Esophagus squamous epithelium (tissue), 5 donors: ENCODE measurements around the gene ARHGAP4. TPM values are rescaled to one million over a fixed set of nuclear protein-coding genes. Genes with fewer than 3 reads are reported as not detected.

Experiments used
- DNase-seq: peaks from one replicate; lab custom pipeline; 2025; lab: John Stamatoyannopoulos, UW
- H3K27ac ChIP-seq, 4 donors: fragments of 200-600 bp; sonication (generic); one replicate each; pipeline ENCODE4 v1.5.1; 2016 to 2019; ENCODE audit warnings: mild to moderate bottlenecking in 1 of 4
- H3K27me3 ChIP-seq, 4 donors: fragments of 200-600 bp; sonication (generic); 1 replicate in 3 of 4; 2 replicates in 1 of 4; pipeline versions ENCODE4 v1.5.1 to v1.6.0; 2017 to 2021; ENCODE audit warnings: antibody characterized with exemption in 1 of 4
- H3K36me3 ChIP-seq, 3 donors: fragments of 200-600 bp; sonication (generic); one replicate each; pipeline ENCODE4 v1.5.1; 2016 to 2019
- H3K4me1 ChIP-seq, 3 donors: fragments of 200-600 bp; sonication (generic); one replicate each; pipeline ENCODE4 v1.5.1; 2017 to 2019
- H3K4me3 ChIP-seq, 4 donors: fragments of 200-600 bp; sonication (generic); 1 replicate in 3 of 4; 2 replicates in 1 of 4; pipeline ENCODE4 v1.5.1; 2016 to 2019; ENCODE audit warnings: mild to moderate bottlenecking in 2 of 4, moderate library complexity in 1 of 4
- H3K9me3 ChIP-seq, 3 donors: fragments of 200-600 bp; sonication (generic); one replicate each; pipeline ENCODE4 v1.5.1; 2016 to 2019
- CTCF ChIP-seq, 6 experiments: fragments of 450-650 bp in 4 of 6; fragments of 200-600 bp in 2 of 6; sonication (generic) in 2 of 6; IDR thresholded peaks; one replicate each; pipeline ENCODE4 v1.5.1; 2016 to 2019; ENCODE audit warnings: antibody characterized with exemption in 6 of 6, mild to moderate bottlenecking in 4 of 6, moderate library complexity in 4 of 6
- POLR2A ChIP-seq, 4 donors: fragments of 450-650 bp; IDR thresholded peaks; one replicate each; pipeline ENCODE4 v1.6.1; 2017; ENCODE audit warnings: antibody characterized with exemption in 4 of 4, mild to moderate bottlenecking in 4 of 4, moderate library complexity in 3 of 4
- WGBS, 2 donors: methylation state at CpG; one replicate each; pipeline ENCODE4 v1.1.5; 2018; 5-methylcytosine and 5-hydroxymethylcytosine counted together
- intact Hi-C: fragments of 100-400 bp; cut with DNase I; formaldehyde crosslinking; loops from one replicate; pipeline ENCODE4 v1.15.0; 2022
- total RNA-seq, 4 donors: library from RNA; depleted of rRNA; stranded (reverse); fragments of >200 nt; gene quantifications; one replicate each; pipeline ENCODE4 v1.1.0, GENCODE V29; 2016
- donor health status: DM: yes; HTN: yes; CAD: no.

The ARHGAP4 gene
- total RNA-seq, 4 donors from 2014 or later: 3.9 to 18.3 (median 7.6) TPM

GRCh38 chrX:153972368-153973126, 46.5 kb upstream of the ARHGAP4 start, which contains the start of gene TMEM187:
TSS of gene TMEM187 (plus strand) at chrX:153972754. CDS start at chrX:153982063, 9,309 bp downstream.
- Histone ChIP-seq H3K27me3 (no peaks in the 10 kb centered on the region), H3K9me3 (no peaks in the 10 kb centered on the region), H3K4me3 (peak within 1 kb of the TSS; percentile 76 to 95 (median 82)), H3K4me1 (peaks cover 29 to 48% (median 38%) of the 10 kb centered on the region in 3 donors), H3K27ac (peak within 1 kb of the TSS; percentile 98 to 99 (median 99)), H3K36me3 (no peaks in the 10 kb centered on the region)
- TF ChIP-seq POLR2A (IDR thresholded peaks at IDR 0.05) (peak in 1 of 4 donors; percentile 62), CTCF (IDR thresholded peaks at IDR 0.05) (peak in 1 of 6 experiments; percentile 5)
- no peak for DNase-seq
- WGBS, 2 donors: 0 to 7% methylated on average over 1 to 18 of the region's 103 CpGs
- intact Hi-C loops: no loop called here

- Histone ChIP-seq H3K4me3 (peak within 1 kb of the TSS; percentile 76 to 95 (median 82)), H3K36me3 (no peaks in the 10 kb centered on the region), H3K9me3 (no peaks in the 10 kb centered on the region), H3K27me3 (no peaks in the 10 kb centered on the region), H3K4me1 (peaks cover 37 to 56% (median 46%) of the 10 kb centered on the region in 3 donors), H3K27ac (peak within 1 kb of the TSS; percentile 98 to 99 (median 99))
- intact Hi-C loops: no loop called here
- WGBS, 2 donors: 7% methylated on average over 5 of the region's 96 CpGs; no CpG with 5 or more reads in 1 of the 2 donors
- TF ChIP-seq POLR2A (IDR thresholded peaks at IDR 0.05): peak in 2 of 4 donors; percentile 22 to 27
- TF ChIP-seq CTCF (IDR thresholded peaks at IDR 0.05): peak in 1 of 6 experiments; percentile 7
- DNase-seq: peak; percentile 84
Measured at GRCh38 chrX:153971450-153972367, 45.6 kb upstream of the ARHGAP4 start, which contains the start of gene HCFC1. TSS of gene HCFC1 (minus strand) at chrX:153971818. CDS start at chrX:153970840, 978 bp downstream.

GRCh38 chrX:153971124-153971449, 45.0 kb upstream of the ARHGAP4 start:
- H3K36me3 ChIP-seq: no peaks in the 10 kb centered on the region
- H3K27ac ChIP-seq: peak overlapping the region; percentile 98 to 99 (median 99)
- peaks cover 39 to 62% (median 49%) of the 10 kb centered on the region in 3 donors for H3K4me1 ChIP-seq
- intact Hi-C loops: no loop called here
- TF ChIP-seq POLR2A (IDR thresholded peaks at IDR 0.05): peak in 2 of 4 donors; percentile 21 to 65
- TF ChIP-seq CTCF (IDR thresholded peaks at IDR 0.05): no peak
- WGBS, 2 donors: 0 to 17% methylated on average over 2 to 7 of the region's 34 CpGs
- no peaks in the 10 kb centered on the region for H3K9me3 ChIP-seq
- H3K4me3 ChIP-seq: peak overlapping the region; percentile 76 to 95 (median 82)
- no peaks in the 10 kb centered on the region for H3K27me3 ChIP-seq
- peak; percentile 50 for DNase-seq

DNA sequence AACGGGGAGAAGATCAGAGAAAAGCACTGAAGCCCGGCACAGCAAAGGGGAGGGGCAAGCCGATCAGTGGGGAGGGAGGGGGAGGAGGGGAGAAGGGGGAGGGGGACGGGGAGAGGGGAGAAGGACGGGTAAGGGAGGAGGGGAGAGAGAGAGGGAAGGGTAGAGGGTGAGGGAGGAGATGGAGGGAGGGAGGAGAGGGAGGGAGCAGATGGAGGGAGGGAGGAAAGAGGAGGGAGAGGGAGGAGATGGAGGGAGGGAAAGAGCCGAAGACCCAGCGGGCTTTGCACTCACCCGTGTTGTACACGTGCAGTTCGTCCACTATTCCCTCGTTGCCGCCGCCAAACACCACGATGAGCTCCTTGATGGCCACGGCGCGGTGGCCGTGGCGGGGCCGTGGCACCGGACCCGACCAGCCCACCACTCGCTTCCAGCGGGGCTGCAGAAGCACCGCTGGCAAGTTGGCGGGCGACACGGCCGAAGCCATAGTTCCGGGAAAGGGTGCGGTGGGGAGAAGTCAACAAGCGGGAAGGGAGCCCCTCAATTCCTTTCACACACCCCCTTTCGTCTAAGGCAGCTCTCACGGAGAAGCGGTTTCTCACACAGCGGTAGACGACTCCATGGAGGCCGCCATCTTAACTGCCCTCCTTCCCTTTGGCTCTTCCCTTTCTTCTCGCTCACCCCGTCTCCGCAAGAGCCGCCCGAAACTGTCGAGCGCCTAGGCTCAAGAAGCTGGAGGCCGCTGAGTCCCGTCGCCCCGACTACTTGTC, 44.5 kb upstream of the ARHGAP4 start:
- TF ChIP-seq CTCF (IDR thresholded peaks at IDR 0.05): no peak
- peaks cover 39 to 68% (median 49%) of the 10 kb centered on the region in 3 donors for H3K4me1 ChIP-seq
- intact Hi-C loops: no loop called here

More for the DNA sequence above, 44.5 kb upstream of the ARHGAP4 start:
- no peak for DNase-seq
- Histone ChIP-seq H3K27me3 (no peaks in the 10 kb centered on the region), H3K9me3 (no peaks in the 10 kb centered on the region), H3K36me3 (no peaks in the 10 kb centered on the region), H3K4me3 (peak overlapping the region; percentile 76 to 95 (median 82)), H3K27ac (peak overlapping the region; percentile 98 to 99 (median 99))
- WGBS, 2 donors: 1 to 12% methylated on average over 21 to 42 of the region's 49 CpGs
